COLO668 (cell line): ENCODE data around the gene WNT9B.
"Not testable (repeated sequence)": the region's sequence is repeated elsewhere in the genome, so short reads cannot be mapped to it uniquely, and the experiment has no call there.

Experiments
- DNase-seq: peaks from one replicate; lab custom pipeline; 2025; ENCODE audit not compliant: unreplicated experiment; lab: John Stamatoyannopoulos, UW

WNT9B gene

GRCh38 chr17:46821482-46822387, 29.6 kb upstream of the WNT9B start:
- no peak for DNase-seq

GRCh38 chr17:46822388-46822921, 28.9 kb upstream of the WNT9B start:
- DNase-seq: peak; percentile 62

GRCh38 chr17:46823657-46824056, 27.7 kb upstream of the WNT9B start:
- DNase-seq: no peak

- no peak for DNase-seq
Measured at GRCh38 chr17:46826116-46826515, 25.3 kb upstream of the WNT9B start.

GRCh38 chr17:46827274-46827673, 24.1 kb upstream of the WNT9B start:
- no peak for DNase-seq

- DNase-seq: no peak
Measured at GRCh38 chr17:46831573-46832330, 19.6 kb upstream of the WNT9B start.

- no peak for DNase-seq
Measured at GRCh38 chr17:46832331-46832821, 19.0 kb upstream of the WNT9B start.

- DNase-seq: no peak
Measured at GRCh38 chr17:46832945-46833839, 18.2 kb upstream of the WNT9B start.

GRCh38 chr17:46833840-46834208, 17.6 kb upstream of the WNT9B start:
- no peak for DNase-seq

GRCh38 chr17:46834846-46835245, 16.5 kb upstream of the WNT9B start:
- no peak for DNase-seq

- DNase-seq: no peak
Measured at GRCh38 chr17:46836500-46836899, 14.9 kb upstream of the WNT9B start.

- no peak for DNase-seq
Measured at GRCh38 chr17:46837521-46837920, 13.9 kb upstream of the WNT9B start.

- no peak for DNase-seq
Measured at GRCh38 chr17:46839211-46839610, 12.2 kb upstream of the WNT9B start.

GRCh38 chr17:46840596-46840995, 10.8 kb upstream of the WNT9B start:
- DNase-seq: not testable (repeated sequence)

- peak; percentile 12 for DNase-seq
Measured at GRCh38 chr17:46841561-46842379, 9.6 kb upstream of the WNT9B start.

- DNase-seq: no peak
Measured at GRCh38 chr17:46842835-46843234, 8.5 kb upstream of the WNT9B start.

GRCh38 chr17:46847204-46848191, 3.9 kb upstream of the WNT9B start:
- no peak for DNase-seq

- DNase-seq: no peak
Measured at GRCh38 chr17:46848534-46848933, 2.8 kb upstream of the WNT9B start.

- no peak for DNase-seq
Measured at GRCh38 chr17:46850688-46851028, 725 bp upstream of the WNT9B start.
